NB4 (cell line): Measurements from ENCODE around the gene CARMIL1.

ENCODE experiments used
- POLR2A ChIP-seq: IDR thresholded peaks from 2 replicates; pipeline ENCODE4 v1.6.1; 2011; ENCODE audit warnings: mild to moderate bottlenecking; ENCODE audit not compliant: insufficient read length; ENCODE audit errors: extremely low read depth
- TF ChIP-seq, protein P1 (sequence below): IDR thresholded peaks from one replicate; pipeline ENCODE4 v1.5.1; 2012; ENCODE audit warnings: low read depth, low read length
- TF ChIP-seq, protein P2 (sequence below): IDR thresholded peaks from 2 replicates; pipeline ENCODE4 v1.6.1; 2011; ENCODE audit warnings: low read depth, low read length

DNA sequence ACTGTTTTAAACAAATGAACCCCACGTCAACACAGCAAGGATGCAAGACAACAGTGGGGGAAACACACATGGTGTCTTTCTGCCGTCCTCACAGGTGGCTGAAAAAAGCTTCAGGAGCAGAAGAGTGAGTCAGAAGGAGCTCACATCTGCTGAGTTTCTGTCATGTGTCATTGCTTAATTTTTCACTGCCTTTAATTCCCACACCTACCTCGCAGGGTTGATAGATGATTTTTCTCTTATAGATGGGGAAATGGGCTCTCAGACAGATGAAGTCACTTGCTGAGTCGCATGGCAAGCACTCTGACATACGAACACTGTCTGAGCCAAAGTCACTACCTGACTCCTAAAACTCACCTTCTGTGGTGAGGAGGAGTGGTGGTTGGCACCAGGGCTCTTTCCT, 28.3 kb upstream of the CARMIL1 start:
- TF ChIP-seq, protein P1, sequence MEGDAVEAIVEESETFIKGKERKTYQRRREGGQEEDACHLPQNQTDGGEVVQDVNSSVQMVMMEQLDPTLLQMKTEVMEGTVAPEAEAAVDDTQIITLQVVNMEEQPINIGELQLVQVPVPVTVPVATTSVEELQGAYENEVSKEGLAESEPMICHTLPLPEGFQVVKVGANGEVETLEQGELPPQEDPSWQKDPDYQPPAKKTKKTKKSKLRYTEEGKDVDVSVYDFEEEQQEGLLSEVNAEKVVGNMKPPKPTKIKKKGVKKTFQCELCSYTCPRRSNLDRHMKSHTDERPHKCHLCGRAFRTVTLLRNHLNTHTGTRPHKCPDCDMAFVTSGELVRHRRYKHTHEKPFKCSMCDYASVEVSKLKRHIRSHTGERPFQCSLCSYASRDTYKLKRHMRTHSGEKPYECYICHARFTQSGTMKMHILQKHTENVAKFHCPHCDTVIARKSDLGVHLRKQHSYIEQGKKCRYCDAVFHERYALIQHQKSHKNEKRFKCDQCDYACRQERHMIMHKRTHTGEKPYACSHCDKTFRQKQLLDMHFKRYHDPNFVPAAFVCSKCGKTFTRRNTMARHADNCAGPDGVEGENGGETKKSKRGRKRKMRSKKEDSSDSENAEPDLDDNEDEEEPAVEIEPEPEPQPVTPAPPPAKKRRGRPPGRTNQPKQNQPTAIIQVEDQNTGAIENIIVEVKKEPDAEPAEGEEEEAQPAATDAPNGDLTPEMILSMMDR, result no peak
- no peak for TF ChIP-seq POLR2A
- TF ChIP-seq, protein P2, sequence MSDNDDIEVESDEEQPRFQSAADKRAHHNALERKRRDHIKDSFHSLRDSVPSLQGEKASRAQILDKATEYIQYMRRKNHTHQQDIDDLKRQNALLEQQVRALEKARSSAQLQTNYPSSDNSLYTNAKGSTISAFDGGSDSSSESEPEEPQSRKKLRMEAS, result no peak
